ENCODE measurements around the gene DST.

- TF ChIP-seq NFE2L1 (CRISPR knock-in tag; IDR thresholded peaks at IDR 0.05) (no peak), JUN (CRISPR knock-in tag; IDR thresholded peaks at IDR 0.05) (no peak), CTCF (IDR thresholded peaks at IDR 0.05) (no peak), CREB1 (CRISPR knock-in tag; IDR thresholded peaks at IDR 0.05) (no peak), FOXP4 (CRISPR knock-in tag; IDR thresholded peaks at IDR 0.05) (no peak), ATF6 (CRISPR knock-in tag; IDR thresholded peaks at IDR 0.05) (no peak), MLX (CRISPR knock-in tag; IDR thresholded peaks at IDR 0.05) (no peak)
These were observed 179.2 kb downstream of the DST start for GRCh38 chr6:56463443-56463842.

All from WTC11 (cell line).